GM15510 (cell line): Measurements from ENCODE around the gene SLC11A1.

Experiments
- POLR2A ChIP-seq: IDR thresholded peaks from 3 replicates; pipeline ENCODE4 v1.6.1; 2011; ENCODE audit warnings: borderline replicate concordance; ENCODE audit not compliant: insufficient read length; ENCODE audit errors: extremely low read depth

SLC11A1 gene

GRCh38 chr2:218382785-218383184 is 712 bp downstream of the SLC11A1 start:
- TF ChIP-seq POLR2A = no peak

GRCh38 chr2:218383892-218384519 is 1.9 kb downstream of the SLC11A1 start:
- TF ChIP-seq POLR2A = no peak

GRCh38 chr2:218384975-218385374 is 2.9 kb downstream of the SLC11A1 start:
- no peak for TF ChIP-seq POLR2A

GRCh38 chr2:218386505-218387368 is 4.7 kb downstream of the SLC11A1 start:
- TF ChIP-seq POLR2A = no peak

- TF ChIP-seq POLR2A = no peak
These were observed 5.5 kb downstream of the SLC11A1 start for GRCh38 chr2:218387369-218388194.

GRCh38 chr2:218389333-218390150 is 7.5 kb downstream of the SLC11A1 start:
- no peak for TF ChIP-seq POLR2A

- TF ChIP-seq POLR2A = no peak
These were observed 9.1 kb downstream of the SLC11A1 start for GRCh38 chr2:218391202-218391601.

GRCh38 chr2:218392459-218392858 is 10.4 kb downstream of the SLC11A1 start:
- no peak for TF ChIP-seq POLR2A

GRCh38 chr2:218392891-218393462 is 10.9 kb downstream of the SLC11A1 start:
- TF ChIP-seq POLR2A = no peak

- no peak for TF ChIP-seq POLR2A
These were observed 11.7 kb downstream of the SLC11A1 start for GRCh38 chr2:218393750-218394290.

GRCh38 chr2:218394298-218395089 is 12.4 kb downstream of the SLC11A1 start:
- TF ChIP-seq POLR2A = no peak

- no peak for TF ChIP-seq POLR2A
These were observed 13.0 kb downstream of the SLC11A1 start for GRCh38 chr2:218395090-218395444.

- TF ChIP-seq POLR2A = no peak
These were observed 13.4 kb downstream of the SLC11A1 start for GRCh38 chr2:218395456-218395825.

- peak; percentile 39 for TF ChIP-seq POLR2A
These were observed 14.0 kb downstream of the SLC11A1 start for GRCh38 chr2:218395826-218396687.
